Endothelial cell of umbilical vein (primary cell): ENCODE results near the gene INMT. TPM values are rescaled to one million over a fixed set of nuclear protein-coding genes. Genes with fewer than 3 reads are reported as not detected.

Source experiments
- BruUV-seq: library from RNA; stranded (reverse); fragments of 400-500 nt; replicated peaks from 2 replicates; lab custom pipeline; 2021; lab: Mats Ljungman, UMichigan
- CTCF ChIA-PET: fragments of 300-600, 350-600 bp; sonication (Branson Sonifier 250); formaldehyde crosslinking; loops from one replicate; lab custom pipeline; 2021; ENCODE audit warnings: antibody characterized with exemption, inconsistent platforms; lab: Charles Lee
- POLR2A ChIA-PET: fragments of 300-600, 350-600 bp; sonication (Branson Sonifier 250); formaldehyde crosslinking; loops from one replicate; lab custom pipeline; 2021; ENCODE audit warnings: antibody characterized with exemption, inconsistent platforms; lab: Charles Lee
- DNase-seq: peaks from one replicate; pipeline ENCODE4 v3.0.0-alpha.2; 2011; ENCODE audit warnings: low read depth, low spot score
- FAIRE-seq: peaks from 2 replicates; lab custom pipeline; 2011; peaks lifted over from hg19 to GRCh38; lab: Jason Lieb, UNC
- H2AFZ ChIP-seq: 2 replicates; pipeline ENCODE4 v1.6.0; 2012; ENCODE audit warnings: low read depth, low read length, control low read depth, inconsistent platforms
- H3K27ac ChIP-seq: 2 replicates; pipeline ENCODE4 v1.5.1; 2011; ENCODE audit warnings: low read depth, mild to moderate bottlenecking, control low read depth, low read length, moderate library complexity; ENCODE audit not compliant: insufficient read depth
- H3K27me3 ChIP-seq, 2 experiments: 2 replicates each; pipeline versions ENCODE4 v1.6.0 to v1.6.1; 2011; ENCODE audit warnings: low read length in 2 of 2, mixed read lengths in 1 of 2; ENCODE audit not compliant: control insufficient read depth in 2 of 2, insufficient read depth in 2 of 2
- H3K36me3 ChIP-seq, 2 experiments: 2 replicates in 1 of 2; 3 replicates in 1 of 2; pipeline ENCODE4 v1.5.1; 2011; ENCODE audit warnings: low read length in 2 of 2, mild to moderate bottlenecking in 1 of 2, moderate library complexity in 1 of 2; ENCODE audit not compliant: control insufficient read depth in 2 of 2, insufficient read depth in 2 of 2; ENCODE audit errors: extremely low read depth in 1 of 2
- H3K4me1 ChIP-seq: 3 replicates; pipeline ENCODE4 v1.5.1; 2011; ENCODE audit warnings: mild to moderate bottlenecking, low read length; ENCODE audit not compliant: control insufficient read depth, insufficient read depth; ENCODE audit errors: extremely low read depth
- H3K4me2 ChIP-seq: 2 replicates; pipeline ENCODE4 v1.6.1; 2011; ENCODE audit warnings: low read length, control low read depth, mixed read lengths; ENCODE audit not compliant: insufficient read depth
- H3K4me3 ChIP-seq, 3 experiments: fragments of 200-600 bp in 1 of 3; sonication (generic), shearing (Covaris generic) in 1 of 3; replicated peaks in 1 of 3; 2 replicates each; pipeline ENCODE4 v1.5.1; 2011 to 2016; ENCODE audit warnings: control low read depth in 3 of 3, low read length in 3 of 3, mild to moderate bottlenecking in 2 of 3, inconsistent platforms in 1 of 3, low read depth in 1 of 3, moderate library complexity in 1 of 3; ENCODE audit not compliant: insufficient read depth in 1 of 3
- H3K79me2 ChIP-seq: 2 replicates; pipeline ENCODE4 v1.6.0; 2012; ENCODE audit warnings: low read length, inconsistent platforms; ENCODE audit not compliant: control insufficient read depth, insufficient read depth
- H3K9ac ChIP-seq: replicated peaks from 2 replicates; pipeline ENCODE3; 2011; ENCODE audit warnings: low read length, control low read depth; ENCODE audit not compliant: insufficient read depth; ENCODE audit errors: extremely low read depth
- H3K9me1 ChIP-seq: replicated peaks from 3 replicates; pipeline ENCODE4 v1.6.0; 2011; ENCODE audit warnings: mild to moderate bottlenecking, low read length; ENCODE audit not compliant: control insufficient read depth, insufficient read depth; ENCODE audit errors: extremely low read depth
- H3K9me3 ChIP-seq: replicated peaks from 2 replicates; pipeline ENCODE4 v1.5.1; 2012; ENCODE audit warnings: low read length, inconsistent platforms; ENCODE audit not compliant: control insufficient read depth, insufficient read depth
- H4K20me1 ChIP-seq: replicated peaks from 2 replicates; pipeline ENCODE3; 2011; ENCODE audit warnings: mild to moderate bottlenecking, low read length; ENCODE audit not compliant: control insufficient read depth, insufficient read depth; ENCODE audit errors: extremely low read depth
- CTCF ChIP-seq, 2 donors: IDR thresholded peaks; 1 replicate in 1 of 2; 2 replicates in 1 of 2; pipeline ENCODE4 v1.5.1; 2011; ENCODE audit warnings: low read length in 2 of 2, mild to moderate bottlenecking in 2 of 2, moderate library complexity in 2 of 2, control low read depth in 1 of 2, inconsistent platforms in 1 of 2, low read depth in 1 of 2; ENCODE audit not compliant: insufficient read depth in 1 of 2; ENCODE audit errors: extremely low read depth in 1 of 2
- EZH2 ChIP-seq: IDR thresholded peaks from 2 replicates; pipeline ENCODE4 v1.6.1; 2012; ENCODE audit warnings: borderline replicate concordance, low read depth, mild to moderate bottlenecking, moderate library complexity, low read length, inconsistent platforms; ENCODE audit not compliant: severe bottlenecking
- FOS ChIP-seq: IDR thresholded peaks from 2 replicates; pipeline ENCODE4 v1.6.1; 2011; ENCODE audit warnings: mild to moderate bottlenecking, low read length, moderate library complexity, borderline replicate concordance; ENCODE audit not compliant: insufficient read depth
- GATA2 ChIP-seq: IDR thresholded peaks from 2 replicates; pipeline ENCODE4 v1.7.0; 2011; ENCODE audit warnings: low read depth, mild to moderate bottlenecking, moderate library complexity, mixed read lengths, low read length; ENCODE audit not compliant: insufficient read length, insufficient read depth
- JUN ChIP-seq: IDR thresholded peaks from 2 replicates; pipeline ENCODE4 v1.6.1; 2011; ENCODE audit warnings: borderline replicate concordance, low read depth; ENCODE audit not compliant: insufficient read length, insufficient read depth
- MAX ChIP-seq: IDR thresholded peaks from 2 replicates; pipeline ENCODE4 v1.6.1; 2011; ENCODE audit not compliant: insufficient read depth, insufficient read length
- MYC ChIP-seq: IDR thresholded peaks from one replicate; pipeline ENCODE4 v1.6.1; 2011; ENCODE audit warnings: mild to moderate bottlenecking, low read depth, low read length
- POLR2A ChIP-seq: IDR thresholded peaks from 2 replicates; pipeline ENCODE4 v1.6.1; 2012; ENCODE audit warnings: low read depth, mild to moderate bottlenecking, control low read depth, low read length
- POLR2AphosphoS5 ChIP-seq: IDR thresholded peaks from 2 replicates; pipeline ENCODE4 v1.6.1; 2012; ENCODE audit warnings: low read depth, mild to moderate bottlenecking, control low read depth, low read length, moderate library complexity; ENCODE audit not compliant: insufficient read depth
- dilution Hi-C: fragments of 300-500 bp; cut with MboI; formaldehyde crosslinking; loops from one replicate; pipeline ENCODE4 v1.15.0; 2019; ENCODE audit warnings: low sequenced_read_pairs; ENCODE audit not compliant: extremely low pct_ligation_motif_present
- intact Hi-C: fragments of 100-400 bp; cut with micrococcal nuclease; formaldehyde crosslinking; loops from one replicate; pipeline ENCODE4 v1.10.0; 2022
- polyA plus RNA-seq, 4 experiments: library from polyadenylated mRNA; depleted of rRNA in 3 of 4; stranded (reverse) in 3 of 4; unstranded in 1 of 4; fragments of >200 nt; gene quantifications; 2 replicates each; pipeline versions ENCODE4 v1.2.1 to v1.2.3, GENCODE V29; 2011 to 2012; ENCODE audit warnings: missing spikeins in 1 of 4
- total RNA-seq: library from RNA; stranded (reverse); gene quantifications from 2 replicates; pipeline ENCODE4 v1.2.3, GENCODE V29; 2021

The INMT gene
- total and polyA plus RNA-seq, 2 donors (not counting 3 experiments of a cell fraction or from before 2014, with no cell fraction given), result not detected

- TF ChIP-seq FOS (no peak), MYC (no peak), GATA2 (no peak), EZH2 (no peak), CTCF (IDR thresholded peaks at IDR 0.05; ENCODE audit: extremely low read depth in 1 of 2, insufficient read depth in 1 of 2, low read depth in 1 of 2, low read length in 2 of 2) (no peak), POLR2A (no peak), POLR2AphosphoS5 (no peak), MAX (no peak), JUN (no peak)
- no peak overlapping the region for H3K9ac ChIP-seq
- intact Hi-C loops (no loop called here), dilution Hi-C loops (no loop called here)
- ChIA-PET POLR2A (interaction anchor here (0.5 kb wide), 1 partner anchor 69 kb away, joined by 5 read pairs; no protein-coding TSS in a partner anchor), CTCF (interaction anchor here (0.9 kb wide), 1 partner anchor 10 kb away, joined by 3 read pairs; no protein-coding TSS in a partner anchor)
- H3K27me3 ChIP-seq, result peaks cover 0 to 3% of the 10 kb centered on the region in 2 experiments
- DNase-seq (no peak), FAIRE-seq (no peak)
- no TSS peak for BruUV-seq
- H3K4me1 ChIP-seq, result no peaks in the 10 kb centered on the region
- no peaks in the 10 kb centered on the region for H3K36me3 ChIP-seq
- H3K79me2 ChIP-seq, result no peaks in the 10 kb centered on the region
- H2AFZ ChIP-seq, result no peak overlapping the region
- H4K20me1 ChIP-seq, result no peaks in the 10 kb centered on the region
- no peak overlapping the region for H3K4me3 ChIP-seq
- no peak overlapping the region for H3K27ac ChIP-seq
- no peak overlapping the region for H3K4me2 ChIP-seq
- no peaks in the 10 kb centered on the region for H3K9me3 ChIP-seq
- no peaks in the 10 kb centered on the region for H3K9me1 ChIP-seq
Measured at GRCh38 chr7:30750010-30750409, 1.9 kb upstream of the INMT start.
